SK-N-SH (cell line): ENCODE data around the gene CNTN2. TPM values are rescaled to one million over a fixed set of nuclear protein-coding genes. Genes with fewer than 3 reads are reported as not detected.

Experiments used
- CTCF ChIA-PET: fragments of 300-600, 350-600 bp; formaldehyde crosslinking; extraction: SDS; loops from one replicate; lab custom pipeline; 2021; lab: Yijun Ruan, JAX
- POLR2A ChIA-PET: fragments of 350-600 bp; sonication (Branson Sonifier 250); formaldehyde crosslinking; extraction: SDS; loops from one replicate; lab custom pipeline; 2020; ENCODE audit warnings: antibody characterized with exemption, inconsistent platforms; lab: Yijun Ruan, JAX
- DNase-seq: peaks from one replicate; pipeline ENCODE4 v3.0.0; 2012
- H2AFZ ChIP-seq: fragments of 200-600 bp; sonication (generic); 2 replicates; pipeline ENCODE4 v1.8.1; 2016; ENCODE audit warnings: antibody characterized with exemption, mild to moderate bottlenecking, low read depth
- H3F3A ChIP-seq: fragments of 200-600 bp; sonication (generic); replicated peaks from 2 replicates; pipeline ENCODE3; 2016; ENCODE audit warnings: antibody characterized with exemption, mild to moderate bottlenecking; ENCODE audit not compliant: insufficient read depth
- H3K27ac ChIP-seq, 2 experiments: fragments of 200-500 bp in 1 of 2; fragments of 200-600 bp in 1 of 2; sonication (Bioruptor generic) in 1 of 2; sonication (generic), shearing (Covaris generic) in 1 of 2; 2 replicates each; pipeline versions ENCODE4 v1.5.1 to v1.6.1; 2014 to 2016; ENCODE audit warnings: low read depth in 2 of 2, inconsistent platforms in 1 of 2, low read length in 1 of 2, mild to moderate bottlenecking in 1 of 2, mixed read lengths in 1 of 2
- H3K27me3 ChIP-seq: fragments of 200-600 bp; sonication (generic), shearing (Covaris generic); 2 replicates; pipeline ENCODE4 v1.6.1; 2016; ENCODE audit warnings: mixed run types; ENCODE audit not compliant: insufficient read depth
- H3K36me3 ChIP-seq, 2 experiments: fragments of 200-500 bp in 1 of 2; fragments of 200-600 bp in 1 of 2; sonication (Bioruptor generic) in 1 of 2; sonication (generic) in 1 of 2; replicated peaks in 1 of 2; 2 replicates each; pipeline versions ENCODE3 to v1.5.1; 2014 to 2016; ENCODE audit warnings: low read length in 1 of 2, mild to moderate bottlenecking in 1 of 2; ENCODE audit not compliant: insufficient read depth in 2 of 2, control insufficient read depth in 1 of 2
- H3K4me1 ChIP-seq, 2 experiments: fragments of 200-500 bp in 1 of 2; fragments of 200-600 bp in 1 of 2; sonication (Bioruptor generic) in 1 of 2; sonication (generic), shearing (Covaris generic) in 1 of 2; 2 replicates each; pipeline versions ENCODE4 v1.5.1 to v1.6.1; 2014 to 2016; ENCODE audit warnings: low read depth in 1 of 2, low read length in 1 of 2, mixed run types in 1 of 2; ENCODE audit not compliant: insufficient read depth in 2 of 2, control insufficient read depth in 1 of 2
- H3K4me2 ChIP-seq: fragments of 200-600 bp; sonication (generic), shearing (Covaris generic); 2 replicates; pipeline ENCODE4 v1.6.1; 2017; ENCODE audit warnings: mixed run types
- H3K4me3 ChIP-seq, 2 experiments: fragments of 200-500 bp in 1 of 2; fragments of 200-600 bp in 1 of 2; sonication (Bioruptor generic) in 1 of 2; sonication (generic), shearing (Covaris generic) in 1 of 2; 2 replicates each; pipeline versions ENCODE4 v1.5.1 to v1.8.1; 2014 to 2016; ENCODE audit warnings: low read depth in 2 of 2, inconsistent platforms in 1 of 2, low read length in 1 of 2, mild to moderate bottlenecking in 1 of 2, mixed read lengths in 1 of 2, moderate library complexity in 1 of 2
- H3K79me2 ChIP-seq: fragments of 200-600 bp; sonication (generic); 2 replicates; pipeline ENCODE4 v1.8.1; 2017; ENCODE audit warnings: mild to moderate bottlenecking; ENCODE audit not compliant: insufficient read depth
- H3K9ac ChIP-seq: fragments of 200-600 bp; sonication (generic); 2 replicates; pipeline ENCODE4 v1.6.1; 2017; ENCODE audit warnings: mixed run types
- H3K9me2 ChIP-seq: fragments of 200-600 bp; sonication (generic); 2 replicates; pipeline ENCODE4 v1.6.1; 2017; ENCODE audit warnings: mixed run types
- H3K9me3 ChIP-seq: fragments of 200-600 bp; sonication (generic); 2 replicates; pipeline ENCODE4 v1.6.1; 2017; ENCODE audit warnings: mixed run types, mild to moderate bottlenecking, moderate library complexity
- H4K20me1 ChIP-seq: fragments of 200-600 bp; sonication (generic); 2 replicates; pipeline ENCODE4 v1.6.1; 2017; ENCODE audit warnings: mild to moderate bottlenecking, mixed run types; ENCODE audit not compliant: insufficient read depth
- FOSL2 ChIP-seq: IDR thresholded peaks from 2 replicates; pipeline ENCODE4 v1.4.0; 2012; ENCODE audit warnings: low read depth, mild to moderate bottlenecking, moderate library complexity, borderline replicate concordance
- FOXM1 ChIP-seq: IDR thresholded peaks from 2 replicates; pipeline ENCODE4 v1.4.0; 2012; ENCODE audit warnings: low read depth, mild to moderate bottlenecking
- GATA2 ChIP-seq: sonication (generic); formaldehyde crosslinking; IDR thresholded peaks from 2 replicates; pipeline ENCODE4 v1.5.0; 2020; ENCODE audit warnings: mild to moderate bottlenecking, missing genetic modification reagents
- NFIC ChIP-seq: IDR thresholded peaks from 2 replicates; pipeline ENCODE4 v1.4.0; 2012; ENCODE audit warnings: borderline replicate concordance
- NRF1 ChIP-seq: IDR thresholded peaks from 2 replicates; pipeline ENCODE4 v1.6.1; 2012; ENCODE audit warnings: low read depth, mild to moderate bottlenecking, low read length
- POLR2AphosphoS5 ChIP-seq: IDR thresholded peaks from 2 replicates; pipeline ENCODE4 v1.6.1; 2012; ENCODE audit warnings: low read depth, low read length
- RCOR1 ChIP-seq: fragments of 150-350 bp; IDR thresholded peaks from 2 replicates; pipeline ENCODE4 v1.6.1; 2017; ENCODE audit warnings: antibody characterized with exemption, low read length
- RFX5 ChIP-seq: IDR thresholded peaks from 2 replicates; pipeline ENCODE4 v1.6.1; 2012; ENCODE audit warnings: mild to moderate bottlenecking, improper control_type of control experiment, low read length
- SMC3 ChIP-seq: IDR thresholded peaks from 2 replicates; pipeline ENCODE4 v1.6.1; 2012; ENCODE audit warnings: low read depth, low read length, improper control_type of control experiment
- TAF1 ChIP-seq: IDR thresholded peaks from 2 replicates; pipeline ENCODE4 v1.6.1; 2012; ENCODE audit warnings: low read depth, mild to moderate bottlenecking, low read length, moderate library complexity, borderline replicate concordance
- TEAD4 ChIP-seq: IDR thresholded peaks from 2 replicates; pipeline ENCODE4 v1.4.0; 2012; ENCODE audit warnings: mild to moderate bottlenecking, borderline replicate concordance; ENCODE audit not compliant: insufficient read depth
- YY1 ChIP-seq: IDR thresholded peaks from 2 replicates; pipeline ENCODE4 v1.4.0; 2012; ENCODE audit warnings: low read depth, mild to moderate bottlenecking
- WGBS: methylation state at CpG from one replicate; pipeline ENCODE4 v1.1.6; 2017; ENCODE audit warnings: low lambda C conversion rate; 5-methylcytosine and 5-hydroxymethylcytosine counted together
- polyA plus RNA-seq, 3 experiments: library from polyadenylated mRNA; depleted of rRNA; stranded (reverse); fragments of >200 nt; gene quantifications; 2 replicates each; pipeline ENCODE4 v1.2.3, GENCODE V29; 2012
- TF ChIP-seq, protein P1 (sequence below): IDR thresholded peaks from 2 replicates; pipeline ENCODE4 v1.4.0; 2012; ENCODE audit warnings: low read depth
- TF ChIP-seq, protein P2 (sequence below): IDR thresholded peaks from 2 replicates; pipeline ENCODE4 v1.4.0; 2012; ENCODE audit warnings: low read depth, borderline replicate concordance
- TF ChIP-seq, protein P3 (sequence below): IDR thresholded peaks from 2 replicates; pipeline ENCODE4 v1.4.0; 2012; ENCODE audit warnings: low read depth, borderline replicate concordance
- TF ChIP-seq, protein P4 (sequence below): IDR thresholded peaks from 2 replicates; pipeline ENCODE4; 2012
- TF ChIP-seq, protein P5 (sequence below): fragments of 150-350 bp; IDR thresholded peaks from 2 replicates; pipeline ENCODE4 v1.6.1; 2016; ENCODE audit warnings: mild to moderate bottlenecking, low read depth, low read length
- TF ChIP-seq, protein P6 (sequence below): fragments of 200-600 bp; sonication (generic); IDR thresholded peaks from 2 replicates; pipeline ENCODE4 v1.6.1; 2017; ENCODE audit warnings: antibody characterized with exemption, mild to moderate bottlenecking, moderate library complexity

CNTN2 gene
- polyA plus RNA-seq, 1 of the 3 experiments (the other 2 are of a cell fraction): 0.02 TPM

DNA sequence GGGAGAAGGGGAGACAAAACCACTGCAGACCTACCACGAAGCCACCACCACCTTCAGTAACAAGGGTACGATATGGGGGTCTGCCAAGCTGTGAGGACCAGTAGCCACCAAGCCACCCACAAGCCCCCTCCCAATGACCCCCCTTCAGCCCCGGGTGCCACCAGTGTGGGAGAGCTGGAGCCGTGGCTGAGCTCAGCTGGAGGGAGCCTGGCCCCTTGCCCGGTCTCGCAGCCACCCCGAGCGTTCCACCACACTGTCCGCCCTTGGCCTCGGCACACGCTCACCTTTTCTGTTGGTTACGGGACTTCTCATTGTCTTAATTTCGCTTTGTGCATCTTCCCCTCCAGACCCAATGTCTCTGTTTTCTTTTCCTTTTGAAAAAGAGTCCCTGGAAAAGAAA lies 26.4 kb upstream of the CNTN2 start:
- no peak overlapping the region for H3K27ac ChIP-seq
- H3K4me2 ChIP-seq: no peak overlapping the region
- H3K9me3 ChIP-seq: no peaks in the 10 kb centered on the region
- no peaks in the 10 kb centered on the region for H3K79me2 ChIP-seq
- TF ChIP-seq GATA2 (CRISPR knock-in tag) (no peak), TAF1 (no peak), TEAD4 (no peak), YY1 (no peak), RCOR1 (no peak), NRF1 (no peak), POLR2AphosphoS5 (no peak), RFX5 (no peak), FOSL2 (no peak), SMC3 (no peak), FOXM1 (no peak), NFIC (no peak)
- TF ChIP-seq, protein P1, sequence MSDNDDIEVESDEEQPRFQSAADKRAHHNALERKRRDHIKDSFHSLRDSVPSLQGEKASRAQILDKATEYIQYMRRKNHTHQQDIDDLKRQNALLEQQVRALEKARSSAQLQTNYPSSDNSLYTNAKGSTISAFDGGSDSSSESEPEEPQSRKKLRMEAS: no peak
- TF ChIP-seq, protein P2, sequence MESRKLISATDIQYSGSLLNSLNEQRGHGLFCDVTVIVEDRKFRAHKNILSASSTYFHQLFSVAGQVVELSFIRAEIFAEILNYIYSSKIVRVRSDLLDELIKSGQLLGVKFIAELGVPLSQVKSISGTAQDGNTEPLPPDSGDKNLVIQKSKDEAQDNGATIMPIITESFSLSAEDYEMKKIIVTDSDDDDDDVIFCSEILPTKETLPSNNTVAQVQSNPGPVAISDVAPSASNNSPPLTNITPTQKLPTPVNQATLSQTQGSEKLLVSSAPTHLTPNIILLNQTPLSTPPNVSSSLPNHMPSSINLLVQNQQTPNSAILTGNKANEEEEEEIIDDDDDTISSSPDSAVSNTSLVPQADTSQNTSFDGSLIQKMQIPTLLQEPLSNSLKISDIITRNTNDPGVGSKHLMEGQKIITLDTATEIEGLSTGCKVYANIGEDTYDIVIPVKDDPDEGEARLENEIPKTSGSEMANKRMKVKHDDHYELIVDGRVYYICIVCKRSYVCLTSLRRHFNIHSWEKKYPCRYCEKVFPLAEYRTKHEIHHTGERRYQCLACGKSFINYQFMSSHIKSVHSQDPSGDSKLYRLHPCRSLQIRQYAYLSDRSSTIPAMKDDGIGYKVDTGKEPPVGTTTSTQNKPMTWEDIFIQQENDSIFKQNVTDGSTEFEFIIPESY: no peak
- TF ChIP-seq, protein P3, sequence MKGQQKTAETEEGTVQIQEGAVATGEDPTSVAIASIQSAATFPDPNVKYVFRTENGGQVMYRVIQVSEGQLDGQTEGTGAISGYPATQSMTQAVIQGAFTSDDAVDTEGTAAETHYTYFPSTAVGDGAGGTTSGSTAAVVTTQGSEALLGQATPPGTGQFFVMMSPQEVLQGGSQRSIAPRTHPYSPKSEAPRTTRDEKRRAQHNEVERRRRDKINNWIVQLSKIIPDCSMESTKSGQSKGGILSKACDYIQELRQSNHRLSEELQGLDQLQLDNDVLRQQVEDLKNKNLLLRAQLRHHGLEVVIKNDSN: no peak
- TF ChIP-seq, protein P4, sequence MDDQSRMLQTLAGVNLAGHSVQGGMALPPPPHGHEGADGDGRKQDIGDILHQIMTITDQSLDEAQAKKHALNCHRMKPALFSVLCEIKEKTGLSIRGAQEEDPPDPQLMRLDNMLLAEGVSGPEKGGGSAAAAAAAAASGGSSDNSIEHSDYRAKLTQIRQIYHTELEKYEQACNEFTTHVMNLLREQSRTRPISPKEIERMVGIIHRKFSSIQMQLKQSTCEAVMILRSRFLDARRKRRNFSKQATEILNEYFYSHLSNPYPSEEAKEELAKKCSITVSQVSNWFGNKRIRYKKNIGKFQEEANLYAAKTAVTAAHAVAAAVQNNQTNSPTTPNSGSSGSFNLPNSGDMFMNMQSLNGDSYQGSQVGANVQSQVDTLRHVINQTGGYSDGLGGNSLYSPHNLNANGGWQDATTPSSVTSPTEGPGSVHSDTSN: no peak
- TF ChIP-seq, protein P5, sequence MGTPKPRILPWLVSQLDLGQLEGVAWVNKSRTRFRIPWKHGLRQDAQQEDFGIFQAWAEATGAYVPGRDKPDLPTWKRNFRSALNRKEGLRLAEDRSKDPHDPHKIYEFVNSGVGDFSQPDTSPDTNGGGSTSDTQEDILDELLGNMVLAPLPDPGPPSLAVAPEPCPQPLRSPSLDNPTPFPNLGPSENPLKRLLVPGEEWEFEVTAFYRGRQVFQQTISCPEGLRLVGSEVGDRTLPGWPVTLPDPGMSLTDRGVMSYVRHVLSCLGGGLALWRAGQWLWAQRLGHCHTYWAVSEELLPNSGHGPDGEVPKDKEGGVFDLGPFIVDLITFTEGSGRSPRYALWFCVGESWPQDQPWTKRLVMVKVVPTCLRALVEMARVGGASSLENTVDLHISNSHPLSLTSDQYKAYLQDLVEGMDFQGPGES: no peak
- TF ChIP-seq, protein P6, sequence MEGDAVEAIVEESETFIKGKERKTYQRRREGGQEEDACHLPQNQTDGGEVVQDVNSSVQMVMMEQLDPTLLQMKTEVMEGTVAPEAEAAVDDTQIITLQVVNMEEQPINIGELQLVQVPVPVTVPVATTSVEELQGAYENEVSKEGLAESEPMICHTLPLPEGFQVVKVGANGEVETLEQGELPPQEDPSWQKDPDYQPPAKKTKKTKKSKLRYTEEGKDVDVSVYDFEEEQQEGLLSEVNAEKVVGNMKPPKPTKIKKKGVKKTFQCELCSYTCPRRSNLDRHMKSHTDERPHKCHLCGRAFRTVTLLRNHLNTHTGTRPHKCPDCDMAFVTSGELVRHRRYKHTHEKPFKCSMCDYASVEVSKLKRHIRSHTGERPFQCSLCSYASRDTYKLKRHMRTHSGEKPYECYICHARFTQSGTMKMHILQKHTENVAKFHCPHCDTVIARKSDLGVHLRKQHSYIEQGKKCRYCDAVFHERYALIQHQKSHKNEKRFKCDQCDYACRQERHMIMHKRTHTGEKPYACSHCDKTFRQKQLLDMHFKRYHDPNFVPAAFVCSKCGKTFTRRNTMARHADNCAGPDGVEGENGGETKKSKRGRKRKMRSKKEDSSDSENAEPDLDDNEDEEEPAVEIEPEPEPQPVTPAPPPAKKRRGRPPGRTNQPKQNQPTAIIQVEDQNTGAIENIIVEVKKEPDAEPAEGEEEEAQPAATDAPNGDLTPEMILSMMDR: no peak
- TF ChIP-seq, all 33 proteins: peak for 0
- H3K9me2 ChIP-seq: no peaks in the 10 kb centered on the region
- H3K27me3 ChIP-seq: no peaks in the 10 kb centered on the region
- H4K20me1 ChIP-seq: no peaks in the 10 kb centered on the region
- DNase-seq: no peak
- no peak overlapping the region for H2AFZ ChIP-seq
- WGBS: 84% methylated on average over 9 of the region's 13 CpGs
- no peaks in the 10 kb centered on the region for H3F3A ChIP-seq
- H3K4me3 ChIP-seq: no peak overlapping the region
- POLR2A ChIA-PET: no interaction called here
- no peak overlapping the region for H3K9ac ChIP-seq
- peaks cover 0 to 17% of the 10 kb centered on the region in 2 experiments; a peak in 3 of 4 replicates for H3K4me1 ChIP-seq
- no peaks in the 10 kb centered on the region for H3K36me3 ChIP-seq
- CTCF ChIA-PET: interaction anchor here (1.0 to 6.1 kb wide), 2 partner anchors 28 to 46 kb away, joined by 3 to 49 read pairs; no protein-coding TSS in a partner anchor
